IMR-90 (cell line): Measurements from ENCODE around the gene TMEM214. TPM values are rescaled to one million over a fixed set of nuclear protein-coding genes. Genes with fewer than 3 reads are reported as not detected.

Experiments
- ATAC-seq: fragments of 200-7000 bp; cut with Tn5 transposase; 2 replicates; pipeline ENCODE4 v1.9.1; 2020; ENCODE audit warnings: low read depth, mild to moderate bottlenecking, moderate library complexity
- BruUV-seq: library from RNA; stranded (reverse); fragments of 400-500 nt; replicated peaks from 2 replicates; lab custom pipeline; 2021; lab: Mats Ljungman, UMichigan
- CTCF ChIA-PET: fragments of 300-600 bp; formaldehyde crosslinking; extraction: SDS; loops from one replicate; lab custom pipeline; 2021; ENCODE audit warnings: antibody characterized with exemption; lab: Yijun Ruan, JAX
- POLR2A ChIA-PET: fragments of 300-600 bp; sonication (Branson Sonifier 250); formaldehyde crosslinking; loops from one replicate; lab custom pipeline; 2022; ENCODE audit warnings: antibody characterized with exemption; ENCODE audit not compliant: unreplicated experiment; lab: Charles Lee
- DNase-seq: peaks from one replicate; pipeline ENCODE4 v3.0.0; 2013
- H2AFZ ChIP-seq: replicated peaks from 2 replicates; pipeline ENCODE3; 2013; ENCODE audit warnings: low read length, mild to moderate bottlenecking; ENCODE audit not compliant: poor library complexity
- H2AK5ac ChIP-seq: 2 replicates; pipeline ENCODE4 v1.6.1; 2013; ENCODE audit warnings: low read depth, low read length, inconsistent platforms
- H2AK9ac ChIP-seq: replicated peaks from 2 replicates; pipeline ENCODE3; 2013; ENCODE audit warnings: mild to moderate bottlenecking, low read depth, low read length, moderate library complexity; ENCODE audit not compliant: poor library complexity
- H2BK120ac ChIP-seq: 2 replicates; pipeline ENCODE4 v1.6.1; 2013; ENCODE audit warnings: low read depth, low read length, inconsistent platforms
- H2BK15ac ChIP-seq: 3 replicates; pipeline ENCODE4 v1.6.1; 2013; ENCODE audit warnings: low read depth, low read length, inconsistent platforms
- H2BK20ac ChIP-seq: 2 replicates; pipeline ENCODE4 v1.6.1; 2013; ENCODE audit warnings: low read depth, mild to moderate bottlenecking, inconsistent platforms, low read length, moderate library complexity
- H2BK5ac ChIP-seq: 2 replicates; pipeline ENCODE4 v1.6.1; 2013; ENCODE audit warnings: mild to moderate bottlenecking, low read depth, low read length, inconsistent platforms; ENCODE audit not compliant: poor library complexity, severe bottlenecking
- H3K14ac ChIP-seq: replicated peaks from 2 replicates; pipeline ENCODE4 v1.6.1; 2013; ENCODE audit warnings: low read depth, low read length, inconsistent platforms
- H3K18ac ChIP-seq: 2 replicates; pipeline ENCODE4 v1.6.1; 2013; ENCODE audit warnings: low read depth, low read length, control low read depth
- H3K23ac ChIP-seq: 2 replicates; pipeline ENCODE4 v1.6.1; 2013; ENCODE audit warnings: low read depth, low read length, inconsistent platforms
- H3K27ac ChIP-seq: 2 replicates; pipeline ENCODE4 v1.5.1; 2013; ENCODE audit warnings: mild to moderate bottlenecking, control low read depth, low read length; ENCODE audit not compliant: insufficient read depth
- H3K27me3 ChIP-seq: 2 replicates; pipeline ENCODE4 v1.6.1; 2013; ENCODE audit warnings: low read length; ENCODE audit not compliant: control insufficient read depth, insufficient read depth
- H3K36me3 ChIP-seq: 2 replicates; pipeline ENCODE4 v1.6.1; 2013; ENCODE audit warnings: low read length, mixed read lengths; ENCODE audit not compliant: control insufficient read depth, insufficient read depth
- H3K4ac ChIP-seq: 2 replicates; pipeline ENCODE4 v1.6.1; 2013; ENCODE audit warnings: low read depth, low read length, inconsistent platforms
- H3K4me1 ChIP-seq: 2 replicates; pipeline ENCODE4 v1.6.1; 2013; ENCODE audit warnings: low read length, mixed read lengths; ENCODE audit not compliant: control insufficient read depth, insufficient read depth
- H3K4me2 ChIP-seq: 2 replicates; pipeline ENCODE4 v1.6.1; 2013; ENCODE audit warnings: low read depth, mild to moderate bottlenecking, control low read depth, low read length, moderate library complexity
- H3K4me3 ChIP-seq: 2 replicates; pipeline ENCODE4 v1.5.1; 2013; ENCODE audit warnings: low read depth, mild to moderate bottlenecking, control low read depth, low read length, moderate library complexity; ENCODE audit not compliant: insufficient read depth
- H3K56ac ChIP-seq: 2 replicates; pipeline ENCODE4 v1.6.1; 2013; ENCODE audit warnings: low read length, inconsistent platforms; ENCODE audit not compliant: insufficient read depth; ENCODE audit errors: extremely low read depth
- H3K79me1 ChIP-seq, 2 experiments: 2 replicates each; pipeline ENCODE4 v1.6.1; 2013; ENCODE audit warnings: low read length in 2 of 2, inconsistent platforms in 1 of 2, low read depth in 1 of 2
- H3K9ac ChIP-seq: 2 replicates; pipeline ENCODE4 v1.6.1; 2013; ENCODE audit warnings: low read depth, low read length, control low read depth
- H3K9me1 ChIP-seq: 2 replicates; pipeline ENCODE4 v1.6.1; 2013; ENCODE audit warnings: low read length, inconsistent platforms; ENCODE audit not compliant: insufficient read depth
- H3K9me3 ChIP-seq: 2 replicates; pipeline ENCODE4 v1.6.1; 2013; ENCODE audit warnings: low read length; ENCODE audit not compliant: control insufficient read depth, insufficient read depth
- H4K20me1 ChIP-seq: 2 replicates; pipeline ENCODE4 v1.6.1; 2013; ENCODE audit warnings: low read length, inconsistent platforms; ENCODE audit not compliant: insufficient read depth
- H4K5ac ChIP-seq: 2 replicates; pipeline ENCODE4 v1.6.1; 2013; ENCODE audit warnings: mild to moderate bottlenecking, low read depth, low read length, control low read depth
- H4K8ac ChIP-seq, 2 experiments: 2 replicates each; pipeline ENCODE4 v1.6.1; 2013; ENCODE audit warnings: low read depth in 2 of 2, low read length in 2 of 2, control low read depth in 1 of 2, inconsistent platforms in 1 of 2
- H4K91ac ChIP-seq: 2 replicates; pipeline ENCODE4 v1.6.1; 2013; ENCODE audit warnings: low read depth, low read length, inconsistent platforms; ENCODE audit not compliant: insufficient read depth
- BHLHE40 ChIP-seq: fragments of 150-350 bp; IDR thresholded peaks from 2 replicates; pipeline ENCODE4 v1.6.1; 2016; ENCODE audit warnings: mild to moderate bottlenecking, low read depth, low read length
- CEBPB ChIP-seq: IDR thresholded peaks from 2 replicates; pipeline ENCODE4 v1.6.1; 2012; ENCODE audit warnings: low read depth, low read length, improper control_type of control experiment
- CHD1 ChIP-seq: IDR thresholded peaks from 2 replicates; pipeline ENCODE4 v1.6.1; 2012; ENCODE audit warnings: low read depth, low read length, improper control_type of control experiment
- ELK1 ChIP-seq: fragments of 150-350 bp; IDR thresholded peaks from 2 replicates; pipeline ENCODE4 v1.6.1; 2016; ENCODE audit warnings: low read depth, mild to moderate bottlenecking, low read length, moderate library complexity, borderline replicate concordance
- FOS ChIP-seq: fragments of 150-350 bp; IDR thresholded peaks from 2 replicates; pipeline ENCODE4 v1.6.1; 2016; ENCODE audit warnings: low read depth, low read length
- MAZ ChIP-seq: IDR thresholded peaks from 2 replicates; pipeline ENCODE4 v1.6.1; 2012; ENCODE audit warnings: low read depth, mild to moderate bottlenecking, low read length, improper control_type of control experiment, moderate library complexity, borderline replicate concordance
- POLR2A ChIP-seq: IDR thresholded peaks from 2 replicates; pipeline ENCODE4 v1.6.1; 2012; ENCODE audit warnings: mild to moderate bottlenecking, low read depth, low read length
- RAD21 ChIP-seq: IDR thresholded peaks from 2 replicates; pipeline ENCODE4 v1.6.1; 2012; ENCODE audit warnings: low read length, improper control_type of control experiment
- USF2 ChIP-seq: fragments of 150-350 bp; IDR thresholded peaks from 2 replicates; pipeline ENCODE4 v1.6.1; 2017; ENCODE audit warnings: mild to moderate bottlenecking, antibody characterized with exemption, low read length, low read depth
- WGBS, 2 experiments: methylation state at CpG; one replicate each; pipeline versions ENCODE4 v1.1.5 to v1.1.7; 2013; ENCODE audit warnings: missing lambda C conversion rate in 2 of 2; ENCODE audit not compliant: insufficient read length in 1 of 2; ENCODE audit errors: extremely low coverage in 2 of 2; 5-methylcytosine and 5-hydroxymethylcytosine counted together
- dilution Hi-C: fragments of 300-500 bp; cut with HindIII; formaldehyde crosslinking; loops from one replicate; pipeline ENCODE4 v1.14.3; 2018; ENCODE audit warnings: low sequenced_read_pairs; ENCODE audit not compliant: unreplicated experiment
- in situ Hi-C: fragments of 300-500 bp; cut with MboI; formaldehyde crosslinking; loops from 3 replicates; pipeline ENCODE4 v1.14.3; 2019; ENCODE audit warnings: low sequenced_read_pairs, inconsistent platforms, mixed read lengths
- intact Hi-C: fragments of 100-400 bp; cut with micrococcal nuclease; formaldehyde crosslinking; loops from 2 replicates; pipeline ENCODE4 v1.10.0; 2022
- polyA plus RNA-seq, 3 experiments: library from polyadenylated mRNA; depleted of rRNA; stranded (reverse); fragments of >200 nt; gene quantifications; 2 replicates each; pipeline ENCODE4 v1.2.3, GENCODE V29; 2012; ENCODE audit warnings: low replicate concordance in 1 of 3
- total RNA-seq: library from RNA; depleted of rRNA; stranded (reverse); fragments of >200 nt; gene quantifications from 2 replicates; pipeline ENCODE4 v1.2.3, GENCODE V29; 2012

TMEM214 gene
- total and polyA plus RNA-seq, 2 of the 4 experiments (the other 2 are of a cell fraction) = 32.1 to 121 TPM

- Histone ChIP-seq H3K9me1 (peaks cover 22% of the 10 kb centered on the region), H3K23ac (peak overlapping the region; percentile 77), H4K91ac (peak overlapping the region; percentile 2), H2AK9ac (peak overlapping the region; percentile 66), H2AFZ (no peak overlapping the region), H2BK15ac (peak overlapping the region; percentile 6; the same call in 2 of the 3 replicates), H2AK5ac (peak overlapping the region; percentile 90), H3K4me2 (no peak overlapping the region), H3K9ac (peak overlapping the region; percentile 14; the same call in 1 of the 2 replicates), H3K27me3 (no peaks in the 10 kb centered on the region), H3K4ac (peak overlapping the region; percentile 80), H3K4me1 (peaks cover 37% of the 10 kb centered on the region), H2BK120ac (peak overlapping the region; percentile 80), H2BK5ac (peak overlapping the region; percentile 41), H3K27ac (peak overlapping the region; percentile 68; the same call in 1 of the 2 replicates), H3K36me3 (peaks cover 12% of the 10 kb centered on the region), H4K8ac (peak overlapping the region; percentile 45 to 74; a peak in 2 of 4 replicates), H4K20me1 (peaks cover 11% of the 10 kb centered on the region), H2BK20ac (peak overlapping the region; percentile 78), H3K4me3 (no peak overlapping the region), H3K14ac (peak overlapping the region; percentile 68), H3K79me1 (peaks cover 17 to 36% of the 10 kb centered on the region in 2 experiments), H3K18ac (peak overlapping the region; percentile 65), H3K56ac (no peak overlapping the region; the same call in 1 of the 2 replicates), H4K5ac (peak overlapping the region; percentile 58), H3K9me3 (no peaks in the 10 kb centered on the region)
- intact Hi-C loops (loop anchor here (5.0 kb wide), 1 partner anchor 111 kb away; no protein-coding TSS in a partner anchor), in situ Hi-C loops (no loop called here), dilution Hi-C loops (no loop called here)
- TF ChIP-seq CEBPB = no peak
- no peak for TF ChIP-seq ELK1
- no peak for TF ChIP-seq RAD21
- no peak for TF ChIP-seq BHLHE40
- TF ChIP-seq CHD1 = no peak
- no peak for TF ChIP-seq USF2
- no peak for TF ChIP-seq MAZ
- TF ChIP-seq FOS = no peak
- no peak for TF ChIP-seq POLR2A
- WGBS, 2 experiments = no CpG with 5 or more reads among the region's 2 CpGs
- DNase-seq (peak; percentile 22), ATAC-seq (no peak)
- ChIA-PET POLR2A (no interaction called here), CTCF (no interaction called here)
- no TSS peak for BruUV-seq
These were observed 41.0 kb downstream of the TMEM214 start for GRCh38 chr2:27073782-27074181.
